ENCODE data around the gene FCHSD1.

The FCHSD1 gene

GRCh38 chr5:141634720-141635119 lies 16.5 kb downstream of the FCHSD1 start:
- no peak for DNase-seq (ENCODE audit: low read depth in 2 of 2)
- no peak for TF ChIP-seq CTCF (IDR thresholded peaks at IDR 0.05; ENCODE audit: low read depth, low read length)

GRCh38 chr5:141633871-141634561 lies 17.2 kb downstream of the FCHSD1 start:
- TF ChIP-seq CTCF (IDR thresholded peaks at IDR 0.05; ENCODE audit: low read depth, low read length), result no peak
- no peak overlapping the region for H3K4me3 ChIP-seq (replicated peaks in 1 of 2; ENCODE audit: low read depth in 2 of 2, low read length in 2 of 2)
- DNase-seq (ENCODE audit: low read depth in 2 of 2), result no peak

More at GRCh38 chr5:141634720-141635119, 16.5 kb downstream of the FCHSD1 start:
- no peak overlapping the region for H3K4me3 ChIP-seq (replicated peaks in 1 of 2; ENCODE audit: low read depth in 2 of 2, low read length in 2 of 2)

GRCh38 chr5:141632650-141633049 lies 18.6 kb downstream of the FCHSD1 start:
- H3K4me3 ChIP-seq (replicated peaks in 1 of 2; ENCODE audit: low read depth in 2 of 2, low read length in 2 of 2), result no peak overlapping the region
- no peak for DNase-seq (ENCODE audit: low read depth in 2 of 2)
- no peak for TF ChIP-seq CTCF (IDR thresholded peaks at IDR 0.05; ENCODE audit: low read depth, low read length)

GRCh38 chr5:141630570-141631140 lies 20.6 kb downstream of the FCHSD1 start:
- DNase-seq (ENCODE audit: low read depth in 2 of 2), result no peak

GRCh38 chr5:141628175-141628788 lies 22.9 kb downstream of the FCHSD1 start:
- no peak for DNase-seq (ENCODE audit: low read depth in 2 of 2)
- H3K4me3 ChIP-seq (replicated peaks in 1 of 2; ENCODE audit: low read depth in 2 of 2, low read length in 2 of 2), result no peak overlapping the region
- TF ChIP-seq CTCF (IDR thresholded peaks at IDR 0.05; ENCODE audit: low read depth, low read length), result no peak

More at GRCh38 chr5:141630570-141631140, 20.6 kb downstream of the FCHSD1 start:
- TF ChIP-seq CTCF (IDR thresholded peaks at IDR 0.05; ENCODE audit: low read depth, low read length), result no peak
- H3K4me3 ChIP-seq (replicated peaks in 1 of 2; ENCODE audit: low read depth in 2 of 2, low read length in 2 of 2), result no peak overlapping the region

GRCh38 chr5:141623611-141624010 lies 27.6 kb downstream of the FCHSD1 start:
- no peak for DNase-seq (ENCODE audit: low read depth in 2 of 2)
- no peak overlapping the region for H3K4me3 ChIP-seq (replicated peaks in 1 of 2; ENCODE audit: low read depth in 2 of 2, low read length in 2 of 2)
- TF ChIP-seq CTCF (IDR thresholded peaks at IDR 0.05; ENCODE audit: low read depth, low read length), result no peak

Data from cardiac fibroblast (primary cell).